Measurements from ENCODE around the gene SHLD2.
"Not testable (repeated sequence)": the region's sequence is repeated elsewhere in the genome, so short reads cannot be mapped to it uniquely, and the experiment has no call there.

SHLD2 gene

DNA sequence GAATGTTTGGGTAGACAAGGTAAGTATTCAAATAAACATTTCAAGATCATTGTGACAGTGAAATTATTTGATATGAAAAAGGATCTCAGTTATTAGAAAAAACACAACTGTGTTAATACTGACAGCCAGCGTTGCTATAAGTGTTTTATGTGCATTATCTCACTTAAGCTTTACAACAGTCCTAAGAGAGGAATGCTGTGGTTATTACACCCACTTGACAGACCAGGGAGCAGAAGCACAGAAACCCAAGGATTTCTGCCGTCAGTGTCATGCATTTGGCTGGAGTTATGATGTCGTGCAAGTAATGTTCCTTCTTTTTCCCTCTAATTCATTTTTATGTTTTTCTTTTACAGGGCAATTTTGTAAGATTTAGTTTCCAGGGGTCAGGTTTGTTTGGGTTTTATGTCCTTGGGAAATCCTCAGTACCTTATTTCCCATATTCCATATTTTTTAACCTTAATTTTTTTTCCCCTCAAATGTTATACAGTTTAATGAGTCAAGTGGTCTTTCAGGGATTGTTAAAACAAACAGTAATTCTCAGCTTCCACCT lies 32.7 kb downstream of the SHLD2 start:
- H3K27me3 ChIP-seq (ENCODE audit: insufficient read depth, low read length); H3K9ac ChIP-seq (ENCODE audit: low read depth, low read length); H3K36me3 ChIP-seq (ENCODE audit: insufficient read depth, low read depth, low read length); H3K4me3 ChIP-seq (ENCODE audit: low read length); H3K4me1 ChIP-seq (ENCODE audit: insufficient read depth, low read length); H3K27ac ChIP-seq (ENCODE audit: low read length); H3K9me3 ChIP-seq (ENCODE audit: insufficient read depth, low read depth, low read length): not testable (repeated sequence)

DNA sequence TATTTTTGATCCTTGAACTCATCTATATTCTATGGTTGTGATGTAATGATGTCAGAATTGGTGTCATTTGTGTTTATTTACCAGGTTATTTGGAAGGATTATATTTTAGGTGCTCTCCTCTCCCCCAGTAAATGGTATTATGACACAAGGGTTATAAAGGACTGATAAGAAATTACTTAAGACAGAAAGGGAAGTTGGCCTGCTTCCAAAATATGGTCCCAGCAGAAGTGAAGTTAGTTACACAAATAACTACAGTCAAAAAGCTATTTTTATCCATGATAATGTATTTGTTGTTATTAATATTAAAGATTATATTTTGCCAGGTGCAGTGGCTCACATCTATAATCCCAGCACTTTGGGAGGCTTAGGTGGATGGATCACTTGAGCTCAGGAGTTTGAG lies 37.2 kb downstream of the SHLD2 start:
- not testable (repeated sequence) for H3K27ac ChIP-seq (ENCODE audit: low read length); H3K36me3 ChIP-seq (ENCODE audit: insufficient read depth, low read depth, low read length); H3K9ac ChIP-seq (ENCODE audit: low read depth, low read length); H3K27me3 ChIP-seq (ENCODE audit: insufficient read depth, low read length); H3K4me1 ChIP-seq (ENCODE audit: insufficient read depth, low read length); H3K9me3 ChIP-seq (ENCODE audit: insufficient read depth, low read depth, low read length); H3K4me3 ChIP-seq (ENCODE audit: low read length)

DNA sequence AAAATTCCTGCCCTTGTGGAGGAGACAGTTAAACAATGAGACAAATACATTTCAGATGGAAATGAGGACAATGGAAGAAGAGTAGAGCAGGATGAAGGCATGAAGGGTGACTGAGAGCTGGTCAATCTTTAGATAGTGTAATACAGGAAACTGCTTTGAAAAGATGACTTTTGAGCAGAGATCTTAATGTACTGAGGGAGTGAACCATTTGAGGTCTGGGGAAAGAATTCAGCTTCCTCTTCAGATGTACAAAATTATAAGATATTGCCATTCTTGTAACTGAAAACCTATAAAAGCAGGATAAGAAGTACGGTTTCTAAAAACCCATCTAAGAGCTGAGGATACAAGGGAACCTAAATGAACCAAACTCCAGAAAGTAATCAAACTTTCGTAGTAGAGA lies 38.9 kb downstream of the SHLD2 start:
- not testable (repeated sequence) for H3K4me1 ChIP-seq (ENCODE audit: insufficient read depth, low read length); H3K36me3 ChIP-seq (ENCODE audit: insufficient read depth, low read depth, low read length); H3K9ac ChIP-seq (ENCODE audit: low read depth, low read length); H3K4me3 ChIP-seq (ENCODE audit: low read length); H3K9me3 ChIP-seq (ENCODE audit: insufficient read depth, low read depth, low read length); H3K27ac ChIP-seq (ENCODE audit: low read length); H3K27me3 ChIP-seq (ENCODE audit: insufficient read depth, low read length)

DNA sequence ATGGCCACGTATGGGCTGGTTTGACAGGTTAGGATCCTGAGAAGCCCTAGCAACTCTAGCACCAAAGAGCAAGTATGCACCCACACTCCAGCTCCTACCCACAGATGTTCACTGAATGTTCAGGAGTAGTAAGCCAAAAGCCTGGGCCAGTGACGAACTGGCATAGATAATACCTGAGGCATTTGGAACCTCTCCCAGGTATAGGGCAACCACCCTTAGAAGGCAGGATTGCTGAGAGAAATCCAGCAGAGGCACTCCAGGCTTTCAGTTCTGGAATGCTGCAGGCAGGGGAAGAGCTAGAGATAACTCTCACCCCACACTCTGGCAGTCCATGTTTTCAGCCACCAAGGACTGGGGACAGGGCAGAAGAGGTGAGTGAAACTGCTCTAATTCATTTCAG lies 39.4 kb downstream of the SHLD2 start:
- not testable (repeated sequence) for H3K4me3 ChIP-seq (ENCODE audit: low read length); H3K4me1 ChIP-seq (ENCODE audit: insufficient read depth, low read length); H3K36me3 ChIP-seq (ENCODE audit: insufficient read depth, low read depth, low read length); H3K27me3 ChIP-seq (ENCODE audit: insufficient read depth, low read length); H3K9ac ChIP-seq (ENCODE audit: low read depth, low read length); H3K27ac ChIP-seq (ENCODE audit: low read length); H3K9me3 ChIP-seq (ENCODE audit: insufficient read depth, low read depth, low read length)

DNA sequence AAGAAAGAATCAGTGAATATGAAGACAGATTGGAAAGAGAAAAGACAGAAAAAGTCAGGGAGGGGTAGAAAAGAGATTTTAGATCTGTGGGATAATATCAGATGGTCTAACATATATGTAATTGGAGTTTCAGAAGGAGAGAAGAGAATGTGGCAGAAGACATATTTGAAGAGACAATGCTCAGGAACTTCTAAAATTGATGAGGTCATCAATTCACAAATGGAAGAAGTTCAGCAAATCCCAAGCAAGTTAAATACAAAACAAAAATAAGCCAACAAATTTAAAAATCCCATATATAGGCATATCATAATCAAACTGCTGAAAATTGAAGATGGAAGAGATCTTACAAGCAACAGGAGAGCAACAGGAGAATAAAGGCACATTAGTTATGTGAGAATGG lies 42.5 kb downstream of the SHLD2 start:
- not testable (repeated sequence) for H3K27me3 ChIP-seq (ENCODE audit: insufficient read depth, low read length); H3K9ac ChIP-seq (ENCODE audit: low read depth, low read length); H3K4me3 ChIP-seq (ENCODE audit: low read length); H3K4me1 ChIP-seq (ENCODE audit: insufficient read depth, low read length); H3K36me3 ChIP-seq (ENCODE audit: insufficient read depth, low read depth, low read length); H3K27ac ChIP-seq (ENCODE audit: low read length); H3K9me3 ChIP-seq (ENCODE audit: insufficient read depth, low read depth, low read length)

DNA sequence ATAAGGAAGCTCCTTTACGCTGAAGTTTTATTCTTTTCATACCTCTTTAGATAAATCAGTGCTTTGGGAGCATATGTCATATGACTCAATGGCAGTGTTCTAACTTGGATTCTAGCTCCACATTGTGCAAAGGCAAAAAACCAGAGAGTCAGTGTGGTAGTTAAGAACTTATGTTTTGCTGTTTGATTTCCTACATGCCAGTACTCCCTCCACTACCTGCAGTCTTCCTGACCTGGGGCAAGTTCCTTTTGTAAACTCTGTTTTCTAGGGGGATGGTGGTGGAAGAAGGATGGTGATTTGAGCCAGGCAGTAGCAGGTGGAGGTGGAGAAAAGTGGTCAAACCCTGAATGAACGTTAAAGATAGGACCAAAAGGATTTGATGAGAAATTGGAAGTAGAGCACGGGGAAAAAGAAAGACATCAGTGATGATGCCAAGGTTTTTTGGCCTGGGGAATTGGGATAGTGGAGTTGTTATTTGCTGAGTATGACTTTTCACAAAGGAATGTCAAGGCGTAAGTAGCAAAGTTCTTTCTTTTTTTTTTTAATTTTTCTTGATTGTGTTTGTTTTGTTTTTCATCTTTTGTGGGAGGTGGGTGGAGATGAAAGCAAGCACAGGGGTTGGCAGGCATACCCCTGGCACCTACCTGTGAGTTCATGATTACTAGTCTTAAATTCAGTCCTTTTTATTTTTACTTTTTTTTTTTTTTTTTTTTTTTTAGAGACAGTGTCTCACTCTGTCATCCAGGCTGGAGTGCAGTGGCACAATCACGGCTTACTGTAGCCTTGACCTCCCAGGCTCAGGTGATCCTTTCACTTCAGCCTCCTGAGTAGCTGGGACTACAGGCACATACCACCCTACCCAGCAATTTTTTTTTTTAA lies 47.5 kb downstream of the SHLD2 start:
- H3K27me3 ChIP-seq (ENCODE audit: insufficient read depth, low read length); H3K9me3 ChIP-seq (ENCODE audit: insufficient read depth, low read depth, low read length); H3K4me1 ChIP-seq (ENCODE audit: insufficient read depth, low read length); H3K27ac ChIP-seq (ENCODE audit: low read length); H3K4me3 ChIP-seq (ENCODE audit: low read length); H3K9ac ChIP-seq (ENCODE audit: low read depth, low read length); H3K36me3 ChIP-seq (ENCODE audit: insufficient read depth, low read depth, low read length): not testable (repeated sequence)

DNA sequence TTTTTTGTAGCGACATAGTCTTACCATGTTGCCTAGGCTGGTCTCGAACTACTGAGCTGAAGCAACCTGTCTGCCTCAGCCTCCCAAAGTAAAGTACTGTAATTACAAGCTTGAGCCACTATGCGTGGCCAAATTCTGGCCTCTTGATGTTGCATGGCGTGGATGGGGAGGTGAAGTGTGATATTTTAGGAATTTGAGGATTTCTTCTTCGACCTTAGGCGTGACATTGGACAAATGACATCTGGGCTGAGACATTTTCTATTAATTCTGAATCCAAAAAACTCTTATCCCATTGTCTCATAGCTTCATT lies 48.1 kb downstream of the SHLD2 start:
- H3K9me3 ChIP-seq (ENCODE audit: insufficient read depth, low read depth, low read length); H3K27ac ChIP-seq (ENCODE audit: low read length); H3K36me3 ChIP-seq (ENCODE audit: insufficient read depth, low read depth, low read length); H3K4me1 ChIP-seq (ENCODE audit: insufficient read depth, low read length); H3K27me3 ChIP-seq (ENCODE audit: insufficient read depth, low read length); H3K4me3 ChIP-seq (ENCODE audit: low read length); H3K9ac ChIP-seq (ENCODE audit: low read depth, low read length): not testable (repeated sequence)

DNA sequence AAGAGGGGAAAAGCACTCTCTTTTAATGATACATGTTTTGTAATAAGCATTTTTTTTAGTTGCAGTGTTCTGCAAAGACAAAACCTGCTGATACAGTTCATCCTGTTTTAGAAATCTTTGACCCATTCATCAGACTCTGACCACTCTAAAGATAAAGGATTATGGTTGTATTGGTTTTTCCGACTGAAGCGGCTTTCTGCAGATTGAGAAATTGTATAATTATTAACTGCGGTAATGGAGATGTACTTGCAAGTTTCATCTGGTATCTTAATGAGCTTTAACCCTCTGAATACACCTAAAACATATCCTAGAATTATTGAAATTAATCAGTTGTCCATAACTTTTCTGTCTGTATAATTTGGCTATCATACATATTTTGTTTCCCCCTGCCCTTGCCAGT lies 50.6 kb downstream of the SHLD2 start:
- not testable (repeated sequence) for H3K27me3 ChIP-seq (ENCODE audit: insufficient read depth, low read length); H3K9ac ChIP-seq (ENCODE audit: low read depth, low read length); H3K27ac ChIP-seq (ENCODE audit: low read length); H3K4me3 ChIP-seq (ENCODE audit: low read length); H3K4me1 ChIP-seq (ENCODE audit: insufficient read depth, low read length); H3K9me3 ChIP-seq (ENCODE audit: insufficient read depth, low read depth, low read length); H3K36me3 ChIP-seq (ENCODE audit: insufficient read depth, low read depth, low read length)

DNA sequence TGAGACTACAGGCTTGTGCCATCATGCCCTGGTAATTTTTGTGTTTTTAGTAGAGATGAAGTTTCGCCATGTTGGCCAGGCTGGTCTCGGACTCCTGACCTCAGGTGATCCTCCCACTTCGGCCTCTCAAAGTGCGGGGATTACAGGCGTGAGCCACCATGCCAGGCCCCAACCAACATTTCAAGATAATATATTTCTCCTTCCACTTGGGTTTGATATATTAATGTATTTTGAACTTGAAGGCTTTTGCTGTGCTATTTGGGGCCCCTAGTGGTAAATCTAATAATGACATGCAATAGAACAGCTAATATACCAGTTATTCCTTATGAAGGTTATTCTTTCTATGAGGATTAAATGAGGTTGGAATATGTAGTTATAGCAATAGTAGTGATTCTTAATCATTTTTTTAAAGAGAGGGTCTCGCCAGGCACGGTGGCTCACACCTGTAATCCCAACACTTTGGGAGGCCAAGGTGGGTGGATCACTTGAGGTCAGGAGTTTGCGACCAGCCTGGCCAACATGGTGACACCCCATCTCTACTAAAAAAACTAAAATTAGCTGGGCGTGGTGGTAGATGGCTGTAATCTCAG lies 54.1 kb downstream of the SHLD2 start:
- H3K9ac ChIP-seq (ENCODE audit: low read depth, low read length); H3K9me3 ChIP-seq (ENCODE audit: insufficient read depth, low read depth, low read length); H3K4me3 ChIP-seq (ENCODE audit: low read length); H3K4me1 ChIP-seq (ENCODE audit: insufficient read depth, low read length); H3K27me3 ChIP-seq (ENCODE audit: insufficient read depth, low read length); H3K36me3 ChIP-seq (ENCODE audit: insufficient read depth, low read depth, low read length); H3K27ac ChIP-seq (ENCODE audit: low read length): not testable (repeated sequence)

DNA sequence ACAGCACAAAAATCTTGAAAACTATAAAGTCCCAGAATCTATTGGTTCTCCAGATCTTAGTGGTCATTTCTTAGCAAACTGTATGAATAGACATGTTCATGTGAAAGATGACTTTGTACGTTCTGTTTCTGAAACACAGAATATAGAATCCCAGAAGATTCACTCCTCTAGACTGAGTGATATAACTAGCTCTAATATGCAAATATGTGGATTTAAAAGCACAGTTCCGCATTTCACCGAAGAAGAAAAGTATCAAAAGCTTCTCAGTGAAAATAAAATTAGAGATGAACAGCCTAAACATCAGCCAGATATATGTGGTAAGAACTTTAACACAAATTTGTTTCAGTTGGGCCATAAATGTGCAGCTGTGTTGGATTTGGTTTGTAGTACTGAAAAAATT lies 56.5 kb downstream of the SHLD2 start:
- H3K27ac ChIP-seq (ENCODE audit: low read length); H3K4me3 ChIP-seq (ENCODE audit: low read length): not testable (repeated sequence)

DNA sequence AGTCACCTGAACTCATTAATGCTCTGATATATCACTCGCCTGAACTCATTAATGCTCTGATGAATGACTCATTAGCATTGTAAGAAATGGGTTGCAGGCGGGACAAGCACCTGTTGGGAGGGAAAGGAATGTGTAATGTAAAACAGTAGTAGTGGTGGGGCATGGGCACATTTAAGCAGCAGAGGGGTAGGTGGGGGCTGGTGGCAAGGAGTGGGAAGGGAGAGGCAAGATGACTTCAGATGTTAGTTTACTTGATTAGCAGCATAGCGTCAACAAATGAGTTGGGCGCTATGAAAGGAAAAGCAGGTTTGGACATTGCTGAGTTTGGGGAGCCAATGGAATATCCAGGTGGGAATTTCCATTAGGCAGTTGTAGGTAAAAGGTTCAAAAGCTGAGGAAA lies 61.8 kb downstream of the SHLD2 start:
- H3K27ac ChIP-seq (ENCODE audit: low read length); H3K9ac ChIP-seq (ENCODE audit: low read depth, low read length); H3K4me3 ChIP-seq (ENCODE audit: low read length); H3K27me3 ChIP-seq (ENCODE audit: insufficient read depth, low read length); H3K4me1 ChIP-seq (ENCODE audit: insufficient read depth, low read length); H3K36me3 ChIP-seq (ENCODE audit: insufficient read depth, low read depth, low read length); H3K9me3 ChIP-seq (ENCODE audit: insufficient read depth, low read depth, low read length): not testable (repeated sequence)

More for the DNA sequence above, 56.5 kb downstream of the SHLD2 start:
- not testable (repeated sequence) for H3K36me3 ChIP-seq (ENCODE audit: insufficient read depth, low read depth, low read length); H3K9me3 ChIP-seq (ENCODE audit: insufficient read depth, low read depth, low read length); H3K27me3 ChIP-seq (ENCODE audit: insufficient read depth, low read length); H3K4me1 ChIP-seq (ENCODE audit: insufficient read depth, low read length); H3K9ac ChIP-seq (ENCODE audit: low read depth, low read length)

DNA sequence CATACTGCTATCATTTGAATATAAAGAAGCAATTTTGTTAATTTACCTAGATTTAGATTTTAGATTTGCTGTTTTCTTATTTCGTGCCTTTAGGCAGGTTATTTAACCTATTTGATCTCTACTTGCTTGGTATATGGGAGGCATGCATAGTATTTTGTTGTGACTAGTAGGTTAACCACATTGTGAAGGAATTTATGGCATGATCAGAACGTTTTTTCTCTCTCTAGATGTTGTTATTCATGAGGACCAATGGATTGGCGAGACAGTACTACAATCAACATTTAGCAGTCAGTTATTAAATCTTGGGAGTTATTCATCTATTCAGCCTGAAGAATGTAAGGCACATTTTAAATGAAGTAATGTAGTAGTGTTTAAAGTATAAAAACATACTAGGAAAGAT lies 62.8 kb downstream of the SHLD2 start:
- H3K9ac ChIP-seq (ENCODE audit: low read depth, low read length); H3K4me3 ChIP-seq (ENCODE audit: low read length); H3K9me3 ChIP-seq (ENCODE audit: insufficient read depth, low read depth, low read length); H3K27ac ChIP-seq (ENCODE audit: low read length); H3K36me3 ChIP-seq (ENCODE audit: insufficient read depth, low read depth, low read length); H3K27me3 ChIP-seq (ENCODE audit: insufficient read depth, low read length); H3K4me1 ChIP-seq (ENCODE audit: insufficient read depth, low read length): not testable (repeated sequence)

All from iPS-20b (cell line).